ENCODE measurements around the gene ENOPH1.
"Not testable (repeated sequence)": the region's sequence is repeated elsewhere in the genome, so short reads cannot be mapped to it uniquely, and the experiment has no call there.

The ENOPH1 gene

GRCh38 chr4:82457266-82457665, 26.9 kb downstream of the ENOPH1 start:
- Histone ChIP-seq H3K4me1 (ENCODE audit: insufficient read depth, insufficient read length) (no peaks in the 10 kb centered on the region), H3K36me3 (ENCODE audit: insufficient read depth, insufficient read length, low read length) (peaks cover 69% of the 10 kb centered on the region), H3K9ac (ENCODE audit: insufficient read length, low read depth) (no peak overlapping the region), H3K27me3 (ENCODE audit: insufficient read depth, insufficient read length) (no peaks in the 10 kb centered on the region), H3K4me3 (ENCODE audit: insufficient read length, low read depth) (no peak overlapping the region), H3K9me3 (ENCODE audit: insufficient read depth, low read length) (no peaks in the 10 kb centered on the region)
- DNase-seq (ENCODE audit: low read depth, low spot score): no peak
- no peak for TF ChIP-seq YY1 (IDR thresholded peaks at IDR 0.05; ENCODE audit: insufficient read depth, insufficient read length)
- no peak for TF ChIP-seq SUZ12 (IDR thresholded peaks at IDR 0.05; ENCODE audit: extremely low read depth, insufficient read depth, insufficient read length)
- TF ChIP-seq ZNF274 (IDR thresholded peaks at IDR 0.05; ENCODE audit: low read depth, low read length): no peak

GRCh38 chr4:82458729-82459128, 28.3 kb downstream of the ENOPH1 start:
- H3K27me3 ChIP-seq (ENCODE audit: insufficient read depth, insufficient read length): no peaks in the 10 kb centered on the region
- no peak for DNase-seq (ENCODE audit: low read depth, low spot score)
- peaks cover 68% of the 10 kb centered on the region for H3K36me3 ChIP-seq (ENCODE audit: insufficient read depth, insufficient read length, low read length)
- no peak for TF ChIP-seq SUZ12 (IDR thresholded peaks at IDR 0.05; ENCODE audit: extremely low read depth, insufficient read depth, insufficient read length)
- TF ChIP-seq YY1 (IDR thresholded peaks at IDR 0.05; ENCODE audit: insufficient read depth, insufficient read length): no peak
- no peak for TF ChIP-seq ZNF274 (IDR thresholded peaks at IDR 0.05; ENCODE audit: low read depth, low read length)
- H3K4me3 ChIP-seq (ENCODE audit: insufficient read length, low read depth): no peak overlapping the region
- H3K9me3 ChIP-seq (ENCODE audit: insufficient read depth, low read length): no peaks in the 10 kb centered on the region
- no peak overlapping the region for H3K9ac ChIP-seq (ENCODE audit: insufficient read length, low read depth)
- no peaks in the 10 kb centered on the region for H3K4me1 ChIP-seq (ENCODE audit: insufficient read depth, insufficient read length)

- no peak for TF ChIP-seq YY1 (IDR thresholded peaks at IDR 0.05; ENCODE audit: insufficient read depth, insufficient read length)
- TF ChIP-seq SUZ12 (IDR thresholded peaks at IDR 0.05; ENCODE audit: extremely low read depth, insufficient read depth, insufficient read length): no peak
- no peak for TF ChIP-seq ZNF274 (IDR thresholded peaks at IDR 0.05; ENCODE audit: low read depth, low read length)
- Histone ChIP-seq H3K36me3 (ENCODE audit: insufficient read depth, insufficient read length, low read length) (peaks cover 50% of the 10 kb centered on the region), H3K9ac (ENCODE audit: insufficient read length, low read depth) (no peak overlapping the region), H3K27me3 (ENCODE audit: insufficient read depth, insufficient read length) (no peaks in the 10 kb centered on the region), H3K4me1 (ENCODE audit: insufficient read depth, insufficient read length) (no peaks in the 10 kb centered on the region), H3K4me3 (ENCODE audit: insufficient read length, low read depth) (no peak overlapping the region), H3K9me3 (ENCODE audit: insufficient read depth, low read length) (no peaks in the 10 kb centered on the region)
- DNase-seq (ENCODE audit: low read depth, low spot score): no peak
Observed at GRCh38 chr4:82461710-82462109, 31.3 kb downstream of the ENOPH1 start.

- Histone ChIP-seq H3K4me1 (ENCODE audit: insufficient read depth, insufficient read length) (no peaks in the 10 kb centered on the region), H3K9ac (ENCODE audit: insufficient read length, low read depth) (no peak overlapping the region), H3K27me3 (ENCODE audit: insufficient read depth, insufficient read length) (no peaks in the 10 kb centered on the region), H3K9me3 (ENCODE audit: insufficient read depth, low read length) (no peaks in the 10 kb centered on the region), H3K36me3 (ENCODE audit: insufficient read depth, insufficient read length, low read length) (peaks cover 44% of the 10 kb centered on the region), H3K4me3 (ENCODE audit: insufficient read length, low read depth) (no peak overlapping the region)
- DNase-seq (ENCODE audit: low read depth, low spot score): peak; percentile 52
- no peak for TF ChIP-seq ZNF274 (IDR thresholded peaks at IDR 0.05; ENCODE audit: low read depth, low read length)
- no peak for TF ChIP-seq SUZ12 (IDR thresholded peaks at IDR 0.05; ENCODE audit: extremely low read depth, insufficient read depth, insufficient read length)
- TF ChIP-seq YY1 (IDR thresholded peaks at IDR 0.05; ENCODE audit: insufficient read depth, insufficient read length): no peak
Observed at GRCh38 chr4:82462415-82462831, 32.0 kb downstream of the ENOPH1 start.

- DNase-seq (ENCODE audit: low read depth, low spot score): no peak
- no peak overlapping the region for H3K9ac ChIP-seq (ENCODE audit: insufficient read length, low read depth)
- H3K4me1 ChIP-seq (ENCODE audit: insufficient read depth, insufficient read length): no peaks in the 10 kb centered on the region
- no peaks in the 10 kb centered on the region for H3K9me3 ChIP-seq (ENCODE audit: insufficient read depth, low read length)
- H3K36me3 ChIP-seq (ENCODE audit: insufficient read depth, insufficient read length, low read length): peaks cover 42% of the 10 kb centered on the region
- H3K27me3 ChIP-seq (ENCODE audit: insufficient read depth, insufficient read length): no peaks in the 10 kb centered on the region
- H3K4me3 ChIP-seq (ENCODE audit: insufficient read length, low read depth): no peak overlapping the region
- TF ChIP-seq ZNF274 (IDR thresholded peaks at IDR 0.05; ENCODE audit: low read depth, low read length) (no peak), SUZ12 (IDR thresholded peaks at IDR 0.05; ENCODE audit: extremely low read depth, insufficient read depth, insufficient read length) (no peak), YY1 (IDR thresholded peaks at IDR 0.05; ENCODE audit: insufficient read depth, insufficient read length) (no peak)
Observed at GRCh38 chr4:82463221-82463620, 32.8 kb downstream of the ENOPH1 start.

GRCh38 chr4:82467471-82467870, 37.1 kb downstream of the ENOPH1 start:
- DNase-seq (ENCODE audit: low read depth, low spot score): no peak
- H3K4me1 ChIP-seq (ENCODE audit: insufficient read depth, insufficient read length): no peaks in the 10 kb centered on the region
- H3K36me3 ChIP-seq (ENCODE audit: insufficient read depth, insufficient read length, low read length): peaks cover 16% of the 10 kb centered on the region

GRCh38 chr4:82469791-82470345, 39.5 kb downstream of the ENOPH1 start:
- no peaks in the 10 kb centered on the region for H3K27me3 ChIP-seq (ENCODE audit: insufficient read depth, insufficient read length)
- peaks cover 5% of the 10 kb centered on the region for H3K36me3 ChIP-seq (ENCODE audit: insufficient read depth, insufficient read length, low read length)
- H3K4me1 ChIP-seq (ENCODE audit: insufficient read depth, insufficient read length): no peaks in the 10 kb centered on the region
- no peak overlapping the region for H3K9ac ChIP-seq (ENCODE audit: insufficient read length, low read depth)
- TF ChIP-seq YY1 (IDR thresholded peaks at IDR 0.05; ENCODE audit: insufficient read depth, insufficient read length): no peak
- no peak for TF ChIP-seq SUZ12 (IDR thresholded peaks at IDR 0.05; ENCODE audit: extremely low read depth, insufficient read depth, insufficient read length)
- TF ChIP-seq ZNF274 (IDR thresholded peaks at IDR 0.05; ENCODE audit: low read depth, low read length): no peak
- H3K9me3 ChIP-seq (ENCODE audit: insufficient read depth, low read length): no peaks in the 10 kb centered on the region; the same call in 1 of the 2 replicates
- H3K4me3 ChIP-seq (ENCODE audit: insufficient read length, low read depth): no peak overlapping the region
- no peak for DNase-seq (ENCODE audit: low read depth, low spot score)

More at GRCh38 chr4:82467471-82467870, 37.1 kb downstream of the ENOPH1 start:
- Histone ChIP-seq H3K27me3 (ENCODE audit: insufficient read depth, insufficient read length) (no peaks in the 10 kb centered on the region), H3K9me3 (ENCODE audit: insufficient read depth, low read length) (no peaks in the 10 kb centered on the region), H3K4me3 (ENCODE audit: insufficient read length, low read depth) (no peak overlapping the region), H3K9ac (ENCODE audit: insufficient read length, low read depth) (no peak overlapping the region)
- TF ChIP-seq ZNF274 (IDR thresholded peaks at IDR 0.05; ENCODE audit: low read depth, low read length): no peak
- no peak for TF ChIP-seq SUZ12 (IDR thresholded peaks at IDR 0.05; ENCODE audit: extremely low read depth, insufficient read depth, insufficient read length)
- no peak for TF ChIP-seq YY1 (IDR thresholded peaks at IDR 0.05; ENCODE audit: insufficient read depth, insufficient read length)

GRCh38 chr4:82473080-82473479, 42.7 kb downstream of the ENOPH1 start:
- H3K27me3 ChIP-seq (ENCODE audit: insufficient read depth, insufficient read length); H3K9me3 ChIP-seq (ENCODE audit: insufficient read depth, low read length); H3K4me3 ChIP-seq (ENCODE audit: insufficient read length, low read depth); DNase-seq (ENCODE audit: low read depth, low spot score); H3K36me3 ChIP-seq (ENCODE audit: insufficient read depth, insufficient read length, low read length); H3K9ac ChIP-seq (ENCODE audit: insufficient read length, low read depth); H3K4me1 ChIP-seq (ENCODE audit: insufficient read depth, insufficient read length): not testable (repeated sequence)

All from NT2/D1 (cell line).